B cell (primary cell): ENCODE measurements around the gene GALNT10. TPM values are rescaled to one million over a fixed set of nuclear protein-coding genes. Genes with fewer than 3 reads are reported as not detected.

ENCODE experiments used
- ATAC-seq: fragments of 200-7000 bp; cut with Tn5 transposase; one replicate; pipeline ENCODE4 v1.10.0; 2021; ENCODE audit warnings: low read depth, mild to moderate bottlenecking, moderate number of reproducible peaks, moderate library complexity
- CTCF ChIA-PET: fragments of 350-600 bp; sonication (Branson Sonifier 250); formaldehyde crosslinking; loops from one replicate; lab custom pipeline; 2021; ENCODE audit warnings: antibody characterized with exemption, inconsistent platforms; lab: Charles Lee
- POLR2A ChIA-PET: fragments of 350-600 bp; sonication (Branson Sonifier 250); formaldehyde crosslinking; loops from one replicate; lab custom pipeline; 2021; ENCODE audit warnings: antibody characterized with exemption; lab: Charles Lee
- DNase-seq: peaks from one replicate; pipeline ENCODE4 v3.0.0; 2013
- H2AFZ ChIP-seq: 2 replicates; pipeline ENCODE4 v1.6.1; 2012; ENCODE audit warnings: mild to moderate bottlenecking, low read depth, low read length; ENCODE audit not compliant: insufficient read depth, poor library complexity, severe bottlenecking
- H3K27ac ChIP-seq, 2 donors: 1 replicate in 1 of 2; 2 replicates in 1 of 2; pipeline ENCODE4 v1.5.1; 2012 to 2013; ENCODE audit warnings: low read length in 2 of 2, mild to moderate bottlenecking in 2 of 2, moderate library complexity in 1 of 2
- H3K27me3 ChIP-seq, 4 experiments: fragments of 200-600 bp in 1 of 4; sonication (generic) in 1 of 4; replicated peaks in 1 of 4; 1 replicate in 2 of 4; 2 replicates in 2 of 4; pipeline versions ENCODE4 v1.6.1 to v1.7.0; 2013 to 2016; ENCODE audit warnings: low read length in 3 of 4, mild to moderate bottlenecking in 2 of 4, mixed read lengths in 1 of 4, moderate library complexity in 1 of 4; ENCODE audit not compliant: insufficient read depth in 4 of 4, control insufficient read depth in 3 of 4; ENCODE audit errors: control extremely low read depth in 1 of 4
- H3K36me3 ChIP-seq, 2 experiments: replicated peaks in 1 of 2; 1 replicate in 1 of 2; 2 replicates in 1 of 2; pipeline versions ENCODE4 v1.6.1 to v1.7.1; 2013; ENCODE audit warnings: low read length in 1 of 2; ENCODE audit not compliant: insufficient read depth in 2 of 2, control insufficient read depth in 1 of 2; ENCODE audit errors: control extremely low read depth in 1 of 2, extremely low read depth in 1 of 2
- H3K4me1 ChIP-seq, 2 donors: fragments of 200-600 bp in 1 of 2; sonication (generic) in 1 of 2; 1 replicate in 1 of 2; 2 replicates in 1 of 2; pipeline versions ENCODE4 v1.5.1 to v1.6.1; 2013 to 2017; ENCODE audit warnings: low read length in 2 of 2; ENCODE audit not compliant: control insufficient read depth in 2 of 2, insufficient read depth in 2 of 2
- H3K4me2 ChIP-seq: replicated peaks from 2 replicates; pipeline ENCODE3; 2012; ENCODE audit warnings: mild to moderate bottlenecking, low read depth, low read length; ENCODE audit not compliant: poor library complexity, severe bottlenecking
- H3K4me3 ChIP-seq, 5 experiments: fragments of 200-600 bp in 1 of 5; sonication (generic) in 1 of 5; 1 replicate in 3 of 5; 2 replicates in 2 of 5; pipeline versions ENCODE4 v1.5.1 to v1.7.0; 2011 to 2016; ENCODE audit warnings: low read length in 4 of 5, mild to moderate bottlenecking in 4 of 5, low read depth in 2 of 5, control low read depth in 1 of 5, moderate library complexity in 1 of 5; ENCODE audit not compliant: insufficient read depth in 1 of 5; ENCODE audit errors: control extremely low read depth in 1 of 5, extremely low read depth in 1 of 5
- H3K79me2 ChIP-seq: fragments of 200-600 bp; sonication (generic); one replicate; pipeline ENCODE4 v1.6.0; 2016; ENCODE audit warnings: low read length; ENCODE audit not compliant: control insufficient read depth, insufficient read depth
- H3K9ac ChIP-seq: fragments of 200-600 bp; sonication (generic); 2 replicates; pipeline ENCODE4 v1.6.1; 2017; ENCODE audit warnings: mild to moderate bottlenecking, low read length, moderate library complexity
- H3K9me3 ChIP-seq, 3 donors: one replicate each; pipeline versions ENCODE4 v1.6.1 to v1.7.1; 2013; ENCODE audit warnings: low read length in 2 of 3; ENCODE audit not compliant: control insufficient read depth in 2 of 3, insufficient read depth in 1 of 3; ENCODE audit errors: control extremely low read depth in 1 of 3
- H4K20me1 ChIP-seq: 2 replicates; pipeline ENCODE4 v1.6.0; 2012; ENCODE audit warnings: mild to moderate bottlenecking, low read length; ENCODE audit not compliant: insufficient read depth, control insufficient read depth, poor library complexity, severe bottlenecking
- H3K27ac Mint-ChIP-seq: one replicate; pipeline ENCODE4 v1.8.0; 2021; ENCODE audit warnings: mixed read lengths
- H3K27me3 Mint-ChIP-seq: one replicate; pipeline ENCODE4 v1.8.0; 2021; ENCODE audit warnings: mixed read lengths
- H3K4me1 Mint-ChIP-seq: one replicate; pipeline ENCODE4 v1.8.0; 2021; ENCODE audit warnings: mixed read lengths
- H3K4me3 Mint-ChIP-seq: one replicate; pipeline ENCODE4 v1.8.0; 2021; ENCODE audit warnings: mixed read lengths
- H3K9me3 Mint-ChIP-seq: one replicate; pipeline ENCODE4 v1.8.0; 2022; ENCODE audit warnings: mixed read lengths; ENCODE audit not compliant: insufficient read depth
- CTCF ChIP-seq: fragments of 200-600 bp; IDR thresholded peaks from one replicate; pipeline ENCODE4 v1.8.0; 2022; ENCODE audit warnings: antibody characterized with exemption, mild to moderate bottlenecking
- EZH2 ChIP-seq: IDR thresholded peaks from 2 replicates; pipeline ENCODE4 v1.6.1; 2012; ENCODE audit warnings: borderline replicate concordance, low read depth, mild to moderate bottlenecking, moderate library complexity, low read length; ENCODE audit not compliant: insufficient read depth, poor library complexity, severe bottlenecking
- WGBS: methylation state at CpG from one replicate; pipeline ENCODE4 v1.1.5; 2013; ENCODE audit warnings: missing lambda C conversion rate; ENCODE audit not compliant: insufficient coverage; 5-methylcytosine and 5-hydroxymethylcytosine counted together
- intact Hi-C: fragments of 100-400 bp; cut with micrococcal nuclease; formaldehyde crosslinking; loops from one replicate; pipeline ENCODE4 v1.10.0; 2022
- polyA plus RNA-seq: library from polyadenylated mRNA; depleted of rRNA; stranded (reverse); fragments of >200 nt; gene quantifications from 2 replicates; pipeline ENCODE4 v1.2.3, GENCODE V29; 2012
- total RNA-seq, 2 donors: library from RNA; stranded (reverse); fragments of 120-200 nt in 1 of 2; gene quantifications; 1 replicate in 1 of 2; 2 replicates in 1 of 2; pipeline versions ENCODE4 v1.2.3 to v1.2.4, GENCODE V29; 2013 to 2022

Gene GALNT10
- total and polyA plus RNA-seq, 2 donors (not counting 1 experiment from before 2014, with no cell fraction given), result 27.7 to 42.8 TPM

GRCh38 chr5:154363411-154363810 lies 172.9 kb downstream of the GALNT10 start:
- Histone ChIP-seq H4K20me1 (no peaks in the 10 kb centered on the region), H3K79me2 (no peaks in the 10 kb centered on the region), H3K27me3 (no peaks in the 10 kb centered on the region), H3K36me3 (peaks cover 1 to 13% of the 10 kb centered on the region in 2 experiments), H3K9me3 (no peaks in the 10 kb centered on the region), H3K27ac (no peak overlapping the region), H3K9ac (no peak overlapping the region), H3K4me1 (no peaks in the 10 kb centered on the region), H3K4me3 (no peak overlapping the region), H3K4me2 (no peak overlapping the region), H2AFZ (no peak overlapping the region)
- TF ChIP-seq EZH2 (no peak), CTCF (no peak)
- POLR2A ChIA-PET, result no interaction called here
- DNase-seq, result no peak
- no peak overlapping the region for H3K4me3 Mint-ChIP-seq
- 100% methylated on average over 1 of the region's 4 CpGs for WGBS
- no peaks in the 10 kb centered on the region for H3K9me3 Mint-ChIP-seq
- intact Hi-C loops, result no loop called here
- no peaks in the 10 kb centered on the region for H3K4me1 Mint-ChIP-seq
- no peak for ATAC-seq
- CTCF ChIA-PET, result no interaction called here
- no peaks in the 10 kb centered on the region for H3K27me3 Mint-ChIP-seq
- no peak overlapping the region for H3K27ac Mint-ChIP-seq

GRCh38 chr5:154364771-154365170 lies 174.2 kb downstream of the GALNT10 start:
- Mint-ChIP-seq H3K9me3 (no peaks in the 10 kb centered on the region), H3K27me3 (no peaks in the 10 kb centered on the region), H3K4me1 (no peaks in the 10 kb centered on the region), H3K27ac (no peak overlapping the region), H3K4me3 (no peak overlapping the region)
- DNase-seq (no peak), ATAC-seq (no peak)
- no peak overlapping the region for H3K4me2 ChIP-seq
- peaks cover 2 to 23% of the 10 kb centered on the region in 2 experiments for H3K36me3 ChIP-seq
- H4K20me1 ChIP-seq, result no peaks in the 10 kb centered on the region
- H3K4me1 ChIP-seq, result no peaks in the 10 kb centered on the region
- POLR2A ChIA-PET, result no interaction called here
- intact Hi-C loops, result no loop called here
- H3K27me3 ChIP-seq, result no peaks in the 10 kb centered on the region
- CTCF ChIA-PET, result no interaction called here
- TF ChIP-seq EZH2 (no peak), CTCF (no peak)
- H3K4me3 ChIP-seq, result no peak overlapping the region
- no peaks in the 10 kb centered on the region for H3K9me3 ChIP-seq
- H3K9ac ChIP-seq, result no peak overlapping the region
- H3K79me2 ChIP-seq, result no peaks in the 10 kb centered on the region
- H2AFZ ChIP-seq, result no peak overlapping the region
- WGBS, result no CpG with 5 or more reads among the region's 2 CpGs
- no peak overlapping the region for H3K27ac ChIP-seq
